Measurements from ENCODE around the gene EFNA5.
"Not testable (repeated sequence)": the region's sequence is repeated elsewhere in the genome, so short reads cannot be mapped to it uniquely, and the experiment has no call there.

The EFNA5 gene

GRCh38 chr5:107435061-107435460 lies 235.7 kb downstream of the EFNA5 start:
- no peak for DNase-seq (ENCODE audit: low read depth in 4 of 4, low spot score in 1 of 4)

- not testable (repeated sequence) for DNase-seq (ENCODE audit: low read depth in 4 of 4, low spot score in 1 of 4)
Measured at GRCh38 chr5:107433646-107434045, 237.1 kb downstream of the EFNA5 start.

GRCh38 chr5:107431998-107432397 lies 238.7 kb downstream of the EFNA5 start:
- no peak for DNase-seq (ENCODE audit: low read depth in 4 of 4, low spot score in 1 of 4)

- DNase-seq (ENCODE audit: low read depth in 4 of 4, low spot score in 1 of 4), result no peak
Measured at GRCh38 chr5:107431536-107431935, 239.2 kb downstream of the EFNA5 start.

- DNase-seq (ENCODE audit: low read depth in 4 of 4, low spot score in 1 of 4), result no peak
Measured at GRCh38 chr5:107430071-107430625, 240.6 kb downstream of the EFNA5 start.

- DNase-seq (ENCODE audit: low read depth in 4 of 4, low spot score in 1 of 4), result no peak
Measured at GRCh38 chr5:107428303-107428813, 242.4 kb downstream of the EFNA5 start.

- no peak for DNase-seq (ENCODE audit: low read depth in 4 of 4, low spot score in 1 of 4)
Measured at GRCh38 chr5:107426872-107427271, 243.9 kb downstream of the EFNA5 start.

GRCh38 chr5:107426209-107426608 lies 244.5 kb downstream of the EFNA5 start:
- no peak for DNase-seq (ENCODE audit: low read depth in 4 of 4, low spot score in 1 of 4)

GRCh38 chr5:107425541-107426031 lies 245.2 kb downstream of the EFNA5 start:
- no peak for DNase-seq (ENCODE audit: low read depth in 4 of 4, low spot score in 1 of 4)

GRCh38 chr5:107424491-107424890 lies 246.2 kb downstream of the EFNA5 start:
- no peak for DNase-seq (ENCODE audit: low read depth in 4 of 4, low spot score in 1 of 4)

- DNase-seq (ENCODE audit: low read depth in 4 of 4, low spot score in 1 of 4), result no peak
Measured at GRCh38 chr5:107422494-107422893, 248.2 kb downstream of the EFNA5 start.

- DNase-seq (ENCODE audit: low read depth in 4 of 4, low spot score in 1 of 4), result no peak
Measured at GRCh38 chr5:107419498-107419897, 251.2 kb downstream of the EFNA5 start.

GRCh38 chr5:107418902-107419301 lies 251.8 kb downstream of the EFNA5 start:
- DNase-seq (ENCODE audit: low read depth in 4 of 4, low spot score in 1 of 4), result no peak

GRCh38 chr5:107418071-107418470 lies 252.7 kb downstream of the EFNA5 start:
- DNase-seq (ENCODE audit: low read depth in 4 of 4, low spot score in 1 of 4), result no peak

GRCh38 chr5:107415762-107416161 lies 255.0 kb downstream of the EFNA5 start:
- no peak for DNase-seq (ENCODE audit: low read depth in 4 of 4, low spot score in 1 of 4)

- no peak for DNase-seq (ENCODE audit: low read depth in 4 of 4, low spot score in 1 of 4)
Measured at GRCh38 chr5:107414802-107415201, 255.9 kb downstream of the EFNA5 start.

GRCh38 chr5:107413754-107414153 lies 257.0 kb downstream of the EFNA5 start:
- DNase-seq (ENCODE audit: low read depth in 4 of 4, low spot score in 1 of 4), result no peak

GRCh38 chr5:107408564-107408963 lies 262.2 kb downstream of the EFNA5 start:
- no peak for DNase-seq (ENCODE audit: low read depth in 4 of 4, low spot score in 1 of 4)

- no peak for DNase-seq (ENCODE audit: low read depth in 4 of 4, low spot score in 1 of 4)
Measured at GRCh38 chr5:107407713-107408298, 262.9 kb downstream of the EFNA5 start.

GRCh38 chr5:107404595-107405374 lies 266.0 kb downstream of the EFNA5 start:
- no peak for DNase-seq (ENCODE audit: low read depth in 4 of 4, low spot score in 1 of 4)

- no peak for DNase-seq (ENCODE audit: low read depth in 4 of 4, low spot score in 1 of 4)
Measured at GRCh38 chr5:107403228-107403953, 267.3 kb downstream of the EFNA5 start.

All from stimulated activated CD4-positive, alpha-beta T cell treated with anti-CD3 and anti-CD28 coated beads, Interleukin-1b, Interleukin-23, amount 100 ng/mL, for 24 hours (primary cell).